Activated B cell treated with CpG ODN at 0.5 μM for 24 hours (primary cell): ENCODE measurements around the gene TRIOBP. TPM values are rescaled to one million over a fixed set of nuclear protein-coding genes. Genes with fewer than 3 reads are reported as not detected.

ENCODE experiments used
- ATAC-seq: fragments of 200-7000 bp; cut with Tn5 transposase; one replicate; pipeline ENCODE4 v1.10.0; 2021; ENCODE audit warnings: low read depth, mild to moderate bottlenecking, moderate library complexity
- CTCF ChIA-PET: fragments of 350-600 bp; sonication (Branson Sonifier 250); formaldehyde crosslinking; loops from one replicate; lab custom pipeline; 2021; ENCODE audit warnings: antibody characterized with exemption; lab: Charles Lee
- POLR2A ChIA-PET: fragments of 350-600 bp; sonication (Branson Sonifier 250); formaldehyde crosslinking; loops from one replicate; lab custom pipeline; 2021; ENCODE audit warnings: antibody characterized with exemption; lab: Charles Lee
- DNase-seq: peaks from one replicate; pipeline ENCODE4 v3.0.0; 2022
- H3K27ac Mint-ChIP-seq: one replicate; pipeline ENCODE4 v1.8.0; 2020; ENCODE audit warnings: mixed read lengths
- H3K27me3 Mint-ChIP-seq: one replicate; pipeline ENCODE4 v1.8.0; 2021; ENCODE audit warnings: mixed read lengths
- H3K36me3 Mint-ChIP-seq: one replicate; pipeline ENCODE4 v1.8.0; 2021; ENCODE audit warnings: low read depth, mixed read lengths
- H3K4me1 Mint-ChIP-seq: one replicate; pipeline ENCODE4 v1.8.0; 2021; ENCODE audit warnings: mixed read lengths
- H3K4me3 Mint-ChIP-seq: one replicate; pipeline ENCODE4 v1.8.0; 2020; ENCODE audit warnings: mild to moderate bottlenecking, mixed read lengths
- H3K9me3 Mint-ChIP-seq: one replicate; pipeline ENCODE4 v1.8.0; 2020; ENCODE audit warnings: mixed read lengths
- intact Hi-C: fragments of 100-400 bp; cut with micrococcal nuclease; formaldehyde crosslinking; loops from one replicate; pipeline ENCODE4 v1.15.1; 2024
- total RNA-seq: library from RNA; stranded (reverse); gene quantifications from 2 replicates; pipeline ENCODE4 v1.2.3, GENCODE V29; 2022
- TF ChIP-seq, protein P1 (sequence below): fragments of 200-600 bp; IDR thresholded peaks from one replicate; pipeline ENCODE4 v1.8.0; 2022; ENCODE audit warnings: antibody characterized with exemption, mild to moderate bottlenecking

The TRIOBP gene
- total RNA-seq, 1 donor from 2014 or later = 27.4 TPM

GRCh38 chr22:37709445-37709765 lies 12.6 kb downstream of the TRIOBP start:
- no peaks in the 10 kb centered on the region for H3K4me1 Mint-ChIP-seq
- H3K27me3 Mint-ChIP-seq = no peaks in the 10 kb centered on the region
- ChIA-PET CTCF (no interaction called here), POLR2A (no interaction called here)
- TF ChIP-seq, protein P1, sequence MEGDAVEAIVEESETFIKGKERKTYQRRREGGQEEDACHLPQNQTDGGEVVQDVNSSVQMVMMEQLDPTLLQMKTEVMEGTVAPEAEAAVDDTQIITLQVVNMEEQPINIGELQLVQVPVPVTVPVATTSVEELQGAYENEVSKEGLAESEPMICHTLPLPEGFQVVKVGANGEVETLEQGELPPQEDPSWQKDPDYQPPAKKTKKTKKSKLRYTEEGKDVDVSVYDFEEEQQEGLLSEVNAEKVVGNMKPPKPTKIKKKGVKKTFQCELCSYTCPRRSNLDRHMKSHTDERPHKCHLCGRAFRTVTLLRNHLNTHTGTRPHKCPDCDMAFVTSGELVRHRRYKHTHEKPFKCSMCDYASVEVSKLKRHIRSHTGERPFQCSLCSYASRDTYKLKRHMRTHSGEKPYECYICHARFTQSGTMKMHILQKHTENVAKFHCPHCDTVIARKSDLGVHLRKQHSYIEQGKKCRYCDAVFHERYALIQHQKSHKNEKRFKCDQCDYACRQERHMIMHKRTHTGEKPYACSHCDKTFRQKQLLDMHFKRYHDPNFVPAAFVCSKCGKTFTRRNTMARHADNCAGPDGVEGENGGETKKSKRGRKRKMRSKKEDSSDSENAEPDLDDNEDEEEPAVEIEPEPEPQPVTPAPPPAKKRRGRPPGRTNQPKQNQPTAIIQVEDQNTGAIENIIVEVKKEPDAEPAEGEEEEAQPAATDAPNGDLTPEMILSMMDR = no peak
- H3K27ac Mint-ChIP-seq = no peak overlapping the region
- H3K36me3 Mint-ChIP-seq = peaks cover 2% of the 10 kb centered on the region
- no peak for DNase-seq
- no peak for ATAC-seq
- intact Hi-C loops = no loop called here
- H3K9me3 Mint-ChIP-seq = no peaks in the 10 kb centered on the region
- no peak overlapping the region for H3K4me3 Mint-ChIP-seq

- Mint-ChIP-seq H3K36me3 (no peaks in the 10 kb centered on the region), H3K4me3 (no peak overlapping the region), H3K27ac (no peak overlapping the region), H3K27me3 (no peaks in the 10 kb centered on the region), H3K4me1 (no peaks in the 10 kb centered on the region), H3K9me3 (no peaks in the 10 kb centered on the region)
- ChIA-PET POLR2A (no interaction called here), CTCF (no interaction called here)
- ATAC-seq = no peak
- no peak for DNase-seq
- intact Hi-C loops = no loop called here
- TF ChIP-seq, protein P1 = no peak
These were observed 13.8 kb downstream of the TRIOBP start for GRCh38 chr22:37710675-37711074.

- intact Hi-C loops = no loop called here
- H3K9me3 Mint-ChIP-seq = no peaks in the 10 kb centered on the region
- H3K27me3 Mint-ChIP-seq = no peaks in the 10 kb centered on the region
- TF ChIP-seq, protein P1 = no peak
- no peaks in the 10 kb centered on the region for H3K4me1 Mint-ChIP-seq
- no peak for ATAC-seq
- DNase-seq = no peak
- no peaks in the 10 kb centered on the region for H3K36me3 Mint-ChIP-seq
- ChIA-PET POLR2A (interaction anchor here (0.6 kb wide), 1 partner anchor 18 kb away, joined by 9 read pairs; no protein-coding TSS in a partner anchor), CTCF (no interaction called here)
- H3K4me3 Mint-ChIP-seq = no peak overlapping the region
- H3K27ac Mint-ChIP-seq = no peak overlapping the region
These were observed 14.6 kb downstream of the TRIOBP start for GRCh38 chr22:37711490-37711889.

- H3K27ac Mint-ChIP-seq = no peak overlapping the region
- ATAC-seq (no peak), DNase-seq (no peak)
- intact Hi-C loops = no loop called here
- TF ChIP-seq, protein P1 = no peak
- no peaks in the 10 kb centered on the region for H3K4me1 Mint-ChIP-seq
- no peaks in the 10 kb centered on the region for H3K27me3 Mint-ChIP-seq
- no peak overlapping the region for H3K4me3 Mint-ChIP-seq
- CTCF ChIA-PET = no interaction called here
- POLR2A ChIA-PET = no interaction called here
- no peaks in the 10 kb centered on the region for H3K9me3 Mint-ChIP-seq
- no peaks in the 10 kb centered on the region for H3K36me3 Mint-ChIP-seq
These were observed 16.9 kb downstream of the TRIOBP start for GRCh38 chr22:37713761-37714160.

GRCh38 chr22:37714634-37715033 lies 17.8 kb downstream of the TRIOBP start:
- POLR2A ChIA-PET = no interaction called here
- TF ChIP-seq, protein P1 = no peak
- H3K27ac Mint-ChIP-seq = no peak overlapping the region
- H3K4me3 Mint-ChIP-seq = no peak overlapping the region
- no peaks in the 10 kb centered on the region for H3K4me1 Mint-ChIP-seq
- no peaks in the 10 kb centered on the region for H3K36me3 Mint-ChIP-seq
- ATAC-seq (no peak), DNase-seq (no peak)
- CTCF ChIA-PET = no interaction called here
- no peaks in the 10 kb centered on the region for H3K9me3 Mint-ChIP-seq
- H3K27me3 Mint-ChIP-seq = no peaks in the 10 kb centered on the region
- intact Hi-C loops = no loop called here
